Measurements from ENCODE around the gene C22orf23. TPM values are rescaled to one million over a fixed set of nuclear protein-coding genes. Genes with fewer than 3 reads are reported as not detected.

The C22orf23 gene
- polyA plus RNA-seq, 1 of the 3 experiments (the other 2 are of a cell fraction) = 0.33 TPM

DNA sequence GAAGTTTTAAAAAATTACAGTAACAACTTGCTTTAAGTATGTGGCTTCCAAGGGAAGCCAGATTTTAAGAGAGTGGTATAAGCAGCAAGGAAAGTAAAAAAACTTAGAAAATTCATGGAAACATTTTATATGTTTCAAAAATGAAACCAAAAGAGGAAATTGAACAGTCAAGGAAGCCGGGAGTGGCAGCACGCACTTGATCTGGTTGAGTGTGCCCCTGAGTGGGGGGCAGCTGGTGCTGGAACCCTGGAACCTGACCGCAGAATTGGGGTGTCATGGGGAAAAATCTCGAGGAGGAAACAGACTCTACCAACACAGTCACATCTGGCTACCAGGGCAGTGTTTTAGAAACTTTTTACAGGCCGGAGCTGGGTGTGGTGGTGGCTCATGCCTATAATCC is 33.3 kb downstream of the C22orf23 start:
- Histone ChIP-seq H3K36me3 (replicated peaks in 1 of 2; ENCODE audit: control insufficient read depth in 1 of 2, insufficient read depth in 2 of 2, low read length in 1 of 2) (peaks cover 32 to 35% of the 10 kb centered on the region in 2 experiments), H3K4me1 (ENCODE audit: control insufficient read depth in 1 of 2, insufficient read depth in 2 of 2, low read depth in 1 of 2, low read length in 1 of 2) (no peaks in the 10 kb centered on the region), H3F3A (replicated peaks; ENCODE audit: insufficient read depth) (peaks cover 5% of the 10 kb centered on the region), H3K4me2 (no peak overlapping the region), H3K27me3 (ENCODE audit: insufficient read depth) (no peaks in the 10 kb centered on the region), H2AFZ (ENCODE audit: low read depth) (no peak overlapping the region), H3K9me3 (no peaks in the 10 kb centered on the region), H3K9ac (no peak overlapping the region), H3K79me2 (ENCODE audit: insufficient read depth) (no peaks in the 10 kb centered on the region), H4K20me1 (ENCODE audit: insufficient read depth) (no peaks in the 10 kb centered on the region), H3K27ac (ENCODE audit: low read depth in 2 of 2, low read length in 1 of 2) (no peak overlapping the region), H3K4me3 (ENCODE audit: low read depth in 2 of 2, low read length in 1 of 2) (no peak overlapping the region), H3K9me2 (no peaks in the 10 kb centered on the region)
- 83% methylated on average over 5 of the region's 5 CpGs for WGBS (ENCODE audit: low lambda C conversion rate)
- TF ChIP-seq ELF1 (IDR thresholded peaks at IDR 0.05) (no peak), JUND (IDR thresholded peaks at IDR 0.05) (no peak), RFX5 (IDR thresholded peaks at IDR 0.05; ENCODE audit: low read length) (no peak), FOSL2 (IDR thresholded peaks at IDR 0.05; ENCODE audit: borderline replicate concordance, low read depth) (no peak), CHD2 (IDR thresholded peaks at IDR 0.05; ENCODE audit: low read length, partially characterized antibody) (no peak), RCOR1 (IDR thresholded peaks at IDR 0.05; ENCODE audit: low read length) (no peak), MXI1 (IDR thresholded peaks at IDR 0.05; ENCODE audit: low read depth, low read length) (no peak)
- POLR2A ChIA-PET = no interaction called here
- no peak for DNase-seq
- CTCF ChIA-PET = interaction anchor here (1.0 to 1.7 kb wide), 2 partner anchors 14 to 56 kb away, joined by 3 to 5 read pairs; no protein-coding TSS in a partner anchor

DNA sequence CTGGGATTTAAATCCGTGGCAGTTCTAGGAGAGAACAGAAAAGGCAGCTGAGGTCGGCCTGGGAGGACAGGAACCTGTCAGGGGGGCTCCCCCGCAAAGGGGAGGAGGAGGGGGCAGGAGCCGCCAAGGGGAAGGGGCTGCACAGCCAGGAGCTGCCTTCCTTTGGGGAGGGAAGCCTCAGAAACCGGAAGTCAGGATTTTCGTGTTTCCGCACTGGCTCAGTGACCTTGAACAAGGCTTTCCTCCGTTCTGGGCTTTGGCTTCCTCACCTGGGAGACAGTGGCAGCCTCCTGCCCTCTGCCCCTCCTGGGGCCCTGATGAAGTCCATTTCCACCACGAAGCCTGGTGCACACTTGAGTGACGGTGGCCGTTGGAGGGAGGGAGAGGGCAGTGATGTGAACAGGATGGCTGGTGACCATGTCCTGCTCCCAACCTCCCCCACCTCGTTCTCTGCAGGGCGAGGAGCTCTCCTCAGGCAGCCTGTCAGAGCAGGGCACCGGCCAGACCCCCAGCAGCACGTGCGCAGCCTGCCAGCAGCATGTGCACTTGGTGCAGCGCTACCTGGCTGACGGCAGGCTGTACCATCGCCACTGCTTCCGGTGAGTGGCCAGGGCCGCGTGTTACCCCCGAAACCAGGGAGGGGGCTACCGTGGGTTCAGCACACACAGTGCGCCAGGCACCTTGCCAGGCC is 34.7 kb downstream of the C22orf23 start:
- ChIA-PET CTCF (interaction anchor here (1.4 to 1.7 kb wide), 2 partner anchors 55 kb away, joined by 4 to 5 read pairs; no protein-coding TSS in a partner anchor), POLR2A (interaction anchor here (1.0 kb wide), 1 partner anchor 13 kb away, joined by 3 read pairs; the partner anchor contains the start of gene MICALL1)
- H3K9ac ChIP-seq = no peak overlapping the region
- no peaks in the 10 kb centered on the region for H3K4me1 ChIP-seq (ENCODE audit: control insufficient read depth in 1 of 2, insufficient read depth in 2 of 2, low read depth in 1 of 2, low read length in 1 of 2)
- H4K20me1 ChIP-seq (ENCODE audit: insufficient read depth) = no peaks in the 10 kb centered on the region
- H3K27me3 ChIP-seq (ENCODE audit: insufficient read depth) = no peaks in the 10 kb centered on the region
- H2AFZ ChIP-seq (ENCODE audit: low read depth) = no peak overlapping the region
- WGBS (ENCODE audit: low lambda C conversion rate) = 95% methylated on average over 14 of the region's 25 CpGs
- TF ChIP-seq, protein P1, sequence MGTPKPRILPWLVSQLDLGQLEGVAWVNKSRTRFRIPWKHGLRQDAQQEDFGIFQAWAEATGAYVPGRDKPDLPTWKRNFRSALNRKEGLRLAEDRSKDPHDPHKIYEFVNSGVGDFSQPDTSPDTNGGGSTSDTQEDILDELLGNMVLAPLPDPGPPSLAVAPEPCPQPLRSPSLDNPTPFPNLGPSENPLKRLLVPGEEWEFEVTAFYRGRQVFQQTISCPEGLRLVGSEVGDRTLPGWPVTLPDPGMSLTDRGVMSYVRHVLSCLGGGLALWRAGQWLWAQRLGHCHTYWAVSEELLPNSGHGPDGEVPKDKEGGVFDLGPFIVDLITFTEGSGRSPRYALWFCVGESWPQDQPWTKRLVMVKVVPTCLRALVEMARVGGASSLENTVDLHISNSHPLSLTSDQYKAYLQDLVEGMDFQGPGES (IDR thresholded peaks at IDR 0.05; ENCODE audit: low read depth, low read length) = no peak
- TF ChIP-seq GABPA (IDR thresholded peaks at IDR 0.05; ENCODE audit: low read depth) (no peak), TCF12 (IDR thresholded peaks at IDR 0.05) (no peak), ELF1 (IDR thresholded peaks at IDR 0.05) (no peak), PBX3 (IDR thresholded peaks at IDR 0.05) (no peak), RAD21 (IDR thresholded peaks at IDR 0.05; ENCODE audit: low read length) (no peak), SMC3 (IDR thresholded peaks at IDR 0.05; ENCODE audit: low read depth, low read length) (no peak), CTCF (IDR thresholded peaks at IDR 0.05) (no peak), FOXM1 (IDR thresholded peaks at IDR 0.05; ENCODE audit: low read depth) (no peak), RXRA (IDR thresholded peaks at IDR 0.05; ENCODE audit: borderline replicate concordance, low read depth) (no peak), MXI1 (IDR thresholded peaks at IDR 0.05; ENCODE audit: low read depth, low read length) (no peak)
- TF ChIP-seq, protein P2, sequence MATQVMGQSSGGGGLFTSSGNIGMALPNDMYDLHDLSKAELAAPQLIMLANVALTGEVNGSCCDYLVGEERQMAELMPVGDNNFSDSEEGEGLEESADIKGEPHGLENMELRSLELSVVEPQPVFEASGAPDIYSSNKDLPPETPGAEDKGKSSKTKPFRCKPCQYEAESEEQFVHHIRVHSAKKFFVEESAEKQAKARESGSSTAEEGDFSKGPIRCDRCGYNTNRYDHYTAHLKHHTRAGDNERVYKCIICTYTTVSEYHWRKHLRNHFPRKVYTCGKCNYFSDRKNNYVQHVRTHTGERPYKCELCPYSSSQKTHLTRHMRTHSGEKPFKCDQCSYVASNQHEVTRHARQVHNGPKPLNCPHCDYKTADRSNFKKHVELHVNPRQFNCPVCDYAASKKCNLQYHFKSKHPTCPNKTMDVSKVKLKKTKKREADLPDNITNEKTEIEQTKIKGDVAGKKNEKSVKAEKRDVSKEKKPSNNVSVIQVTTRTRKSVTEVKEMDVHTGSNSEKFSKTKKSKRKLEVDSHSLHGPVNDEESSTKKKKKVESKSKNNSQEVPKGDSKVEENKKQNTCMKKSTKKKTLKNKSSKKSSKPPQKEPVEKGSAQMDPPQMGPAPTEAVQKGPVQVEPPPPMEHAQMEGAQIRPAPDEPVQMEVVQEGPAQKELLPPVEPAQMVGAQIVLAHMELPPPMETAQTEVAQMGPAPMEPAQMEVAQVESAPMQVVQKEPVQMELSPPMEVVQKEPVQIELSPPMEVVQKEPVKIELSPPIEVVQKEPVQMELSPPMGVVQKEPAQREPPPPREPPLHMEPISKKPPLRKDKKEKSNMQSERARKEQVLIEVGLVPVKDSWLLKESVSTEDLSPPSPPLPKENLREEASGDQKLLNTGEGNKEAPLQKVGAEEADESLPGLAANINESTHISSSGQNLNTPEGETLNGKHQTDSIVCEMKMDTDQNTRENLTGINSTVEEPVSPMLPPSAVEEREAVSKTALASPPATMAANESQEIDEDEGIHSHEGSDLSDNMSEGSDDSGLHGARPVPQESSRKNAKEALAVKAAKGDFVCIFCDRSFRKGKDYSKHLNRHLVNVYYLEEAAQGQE (IDR thresholded peaks at IDR 0.05; ENCODE audit: low read depth, low read length) = no peak
- TF ChIP-seq, protein P3, sequence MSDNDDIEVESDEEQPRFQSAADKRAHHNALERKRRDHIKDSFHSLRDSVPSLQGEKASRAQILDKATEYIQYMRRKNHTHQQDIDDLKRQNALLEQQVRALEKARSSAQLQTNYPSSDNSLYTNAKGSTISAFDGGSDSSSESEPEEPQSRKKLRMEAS (IDR thresholded peaks at IDR 0.05; ENCODE audit: low read depth) = no peak
- TF ChIP-seq, protein P4, sequence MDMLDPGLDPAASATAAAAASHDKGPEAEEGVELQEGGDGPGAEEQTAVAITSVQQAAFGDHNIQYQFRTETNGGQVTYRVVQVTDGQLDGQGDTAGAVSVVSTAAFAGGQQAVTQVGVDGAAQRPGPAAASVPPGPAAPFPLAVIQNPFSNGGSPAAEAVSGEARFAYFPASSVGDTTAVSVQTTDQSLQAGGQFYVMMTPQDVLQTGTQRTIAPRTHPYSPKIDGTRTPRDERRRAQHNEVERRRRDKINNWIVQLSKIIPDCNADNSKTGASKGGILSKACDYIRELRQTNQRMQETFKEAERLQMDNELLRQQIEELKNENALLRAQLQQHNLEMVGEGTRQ (IDR thresholded peaks at IDR 0.05; ENCODE audit: borderline replicate concordance, low read depth, low read length) = no peak
- peaks cover 29 to 32% of the 10 kb centered on the region in 2 experiments for H3K36me3 ChIP-seq (replicated peaks in 1 of 2; ENCODE audit: control insufficient read depth in 1 of 2, insufficient read depth in 2 of 2, low read length in 1 of 2)
- no peak overlapping the region for H3K4me3 ChIP-seq (ENCODE audit: low read depth in 2 of 2, low read length in 1 of 2)
- no peak overlapping the region for H3K27ac ChIP-seq (ENCODE audit: low read depth in 2 of 2, low read length in 1 of 2)
- no peaks in the 10 kb centered on the region for H3K79me2 ChIP-seq (ENCODE audit: insufficient read depth)
- DNase-seq = no peak
- no peaks in the 10 kb centered on the region for H3K9me2 ChIP-seq
- H3F3A ChIP-seq (replicated peaks; ENCODE audit: insufficient read depth) = peaks cover 5% of the 10 kb centered on the region
- no peaks in the 10 kb centered on the region for H3K9me3 ChIP-seq
- H3K4me2 ChIP-seq = no peak overlapping the region
